ENCODE data around the gene DBF4. TPM values are rescaled to one million over a fixed set of nuclear protein-coding genes. Genes with fewer than 3 reads are reported as not detected.
A peak's percentile ranks its signal among the peaks of the same experiment; 100 is the strongest.
"Not testable (repeated sequence)": the region's sequence is repeated elsewhere in the genome, so short reads cannot be mapped to it uniquely, and the experiment has no call there.

The DBF4 gene
- total RNA-seq, 1 donor from 2014 or later: not detected

DNA sequence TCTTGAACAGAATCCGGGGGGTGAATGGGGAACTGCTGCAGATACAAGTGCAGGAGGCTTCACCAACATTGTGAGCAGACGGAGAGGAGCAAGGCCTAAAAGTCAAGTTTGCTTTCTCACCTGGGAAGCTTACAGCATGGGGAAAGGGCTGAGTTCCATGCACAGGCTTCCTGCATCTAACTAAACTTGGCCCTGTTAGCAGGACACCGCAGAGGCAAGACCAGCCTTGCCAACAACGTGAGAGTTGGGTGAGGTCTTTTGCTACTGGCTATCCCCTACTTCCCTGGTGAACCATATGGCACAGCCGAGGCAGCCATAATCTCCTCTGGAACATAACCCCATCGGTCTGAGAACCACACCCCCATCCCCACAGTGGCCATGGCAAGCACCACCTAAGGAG is 43.6 kb downstream of the DBF4 start:
- Histone ChIP-seq H3K4me3 (no peak overlapping the region), H3K27me3 (no peaks in the 10 kb centered on the region), H3K36me3 (no peaks in the 10 kb centered on the region), H3K4me1 (no peaks in the 10 kb centered on the region), H3K27ac (no peak overlapping the region), H3K9me3 (no peaks in the 10 kb centered on the region)
- DNase-seq (ENCODE audit: low spot score in 2 of 2): no peak
- TF ChIP-seq CTCF (IDR thresholded peaks at IDR 0.05): no peak
- intact Hi-C loops (cut with DNase I): no loop called here

GRCh38 chr7:87920578-87920977 is 44.3 kb downstream of the DBF4 start:
- H3K4me3 ChIP-seq: no peak overlapping the region
- no peaks in the 10 kb centered on the region for H3K27me3 ChIP-seq
- H3K9me3 ChIP-seq: no peaks in the 10 kb centered on the region
- DNase-seq (ENCODE audit: low spot score in 2 of 2): no peak
- intact Hi-C loops (cut with DNase I): no loop called here
- no peaks in the 10 kb centered on the region for H3K36me3 ChIP-seq
- no peak overlapping the region for H3K27ac ChIP-seq
- no peak for TF ChIP-seq CTCF (IDR thresholded peaks at IDR 0.05)
- no peaks in the 10 kb centered on the region for H3K4me1 ChIP-seq

DNA sequence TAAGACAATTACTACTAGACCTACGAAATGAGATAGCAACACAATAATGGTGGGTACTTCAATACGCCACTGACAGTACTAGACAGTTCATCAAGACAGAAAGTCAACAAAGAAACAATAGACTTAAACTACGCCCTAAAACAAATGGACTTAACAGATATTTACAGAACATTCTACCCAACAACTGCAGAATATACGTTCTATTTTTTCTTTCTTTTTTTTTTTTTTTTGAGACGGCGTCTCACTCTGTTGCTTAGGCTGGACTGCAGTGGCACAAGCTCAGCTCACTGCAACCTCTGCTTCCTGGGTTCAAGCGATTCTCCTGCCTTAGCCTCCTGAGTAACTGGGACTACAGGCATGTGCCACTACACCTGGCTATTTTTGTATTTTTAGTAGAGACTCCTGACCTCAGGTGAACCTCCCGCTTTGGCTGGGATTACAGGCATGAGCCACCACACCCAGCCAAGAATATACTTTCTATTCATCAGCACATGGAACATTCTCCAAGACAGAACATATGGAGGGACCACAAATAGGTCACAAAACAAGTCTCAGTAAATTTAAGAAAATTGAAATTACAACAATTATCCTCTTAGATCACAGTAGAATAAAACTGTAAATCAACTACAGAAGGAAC is 46.6 kb downstream of the DBF4 start:
- intact Hi-C loops (cut with DNase I); H3K9me3 ChIP-seq; H3K27ac ChIP-seq; H3K4me1 ChIP-seq; DNase-seq (ENCODE audit: low spot score in 2 of 2); H3K27me3 ChIP-seq; H3K36me3 ChIP-seq; H3K4me3 ChIP-seq: not testable (repeated sequence)

- H3K4me3 ChIP-seq: no peak overlapping the region
- no peaks in the 10 kb centered on the region for H3K4me1 ChIP-seq
- no peaks in the 10 kb centered on the region for H3K36me3 ChIP-seq
- DNase-seq (ENCODE audit: low spot score in 2 of 2): no peak
- no peaks in the 10 kb centered on the region for H3K27me3 ChIP-seq
- no peak for TF ChIP-seq CTCF (IDR thresholded peaks at IDR 0.05)
- no peak overlapping the region for H3K27ac ChIP-seq
- no peaks in the 10 kb centered on the region for H3K9me3 ChIP-seq
- intact Hi-C loops (cut with DNase I): no loop called here
Measured at GRCh38 chr7:87926581-87927461, 50.5 kb downstream of the DBF4 start.

DNA sequence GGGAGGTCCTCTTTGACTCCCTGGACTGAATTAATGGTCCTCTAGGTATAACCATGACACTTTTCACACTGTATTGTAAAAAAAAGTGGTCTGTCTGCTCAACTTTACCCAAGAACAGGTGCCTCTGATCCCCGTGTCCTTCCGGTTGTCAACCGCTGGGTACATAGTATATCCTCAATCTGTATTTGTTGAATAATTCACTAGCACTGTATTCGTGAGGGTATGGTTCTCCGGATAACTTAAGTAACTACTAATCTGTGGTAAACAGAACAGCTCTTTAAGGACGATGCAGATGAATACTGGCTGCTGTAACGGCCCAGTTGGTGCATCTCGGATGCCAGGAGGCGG is 57.3 kb downstream of the DBF4 start:
- intact Hi-C loops (cut with DNase I): no loop called here
- H3K27ac ChIP-seq: no peak overlapping the region

More for the DNA sequence above, 57.3 kb downstream of the DBF4 start:
- Histone ChIP-seq H3K36me3 (no peaks in the 10 kb centered on the region), H3K4me1 (no peaks in the 10 kb centered on the region), H3K27me3 (no peaks in the 10 kb centered on the region), H3K4me3 (peak overlapping the region; percentile 70 to 78), H3K9me3 (no peaks in the 10 kb centered on the region)
- no peak for TF ChIP-seq CTCF (IDR thresholded peaks at IDR 0.05)
- no peak for DNase-seq (ENCODE audit: low spot score in 2 of 2)

All from ascending aorta (tissue), 2 donors.